ENCODE data around the gene AOPEP. TPM values are rescaled to one million over a fixed set of nuclear protein-coding genes. Genes with fewer than 3 reads are reported as not detected.

AOPEP gene
- total RNA-seq, 1 experiment from 2014 or later: 36.4 TPM

DNA sequence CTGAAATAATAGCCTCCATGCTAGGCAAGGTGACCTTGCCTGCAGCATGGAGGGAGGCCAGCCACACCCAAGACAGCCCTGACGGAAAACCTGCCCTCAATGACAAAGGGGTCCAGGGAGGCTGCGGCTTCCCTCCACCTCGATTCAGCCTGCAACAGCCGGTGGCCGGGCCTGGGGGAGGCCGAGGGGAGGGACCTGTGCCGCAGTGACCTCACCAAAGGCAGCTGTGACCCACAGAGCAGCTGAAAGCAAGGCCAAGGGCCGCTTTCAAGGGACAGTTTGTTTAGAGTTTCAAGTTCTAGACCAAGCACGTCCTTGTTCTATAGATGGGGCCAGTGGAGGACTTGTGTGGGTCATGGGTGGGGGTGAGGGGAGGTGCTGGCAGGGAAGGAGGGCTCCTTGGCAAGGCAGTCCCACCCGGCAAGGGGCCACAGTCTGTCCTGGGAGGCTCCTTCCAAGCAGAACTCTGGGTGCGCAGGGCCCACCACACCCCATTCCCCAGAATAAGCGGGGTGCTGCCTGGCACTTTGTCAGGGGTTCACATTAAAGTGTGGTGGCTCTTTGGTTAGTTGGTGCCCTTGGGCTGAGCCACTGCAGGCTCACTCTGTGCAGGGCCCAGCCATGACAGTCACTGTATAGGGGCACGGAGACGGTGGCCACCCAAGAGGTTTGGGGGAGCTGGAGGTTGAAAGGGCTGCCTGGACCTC, 364.5 kb downstream of the AOPEP start:
- Histone ChIP-seq H3K27me3 (ENCODE audit: control insufficient read depth, insufficient read depth, low read length) (no peaks in the 10 kb centered on the region), H3K27ac (ENCODE audit: low read length) (peak overlapping the region; percentile 70), H3K9me3 (ENCODE audit: control insufficient read depth, insufficient read depth, low read depth, low read length) (no peaks in the 10 kb centered on the region), H3K4me1 (ENCODE audit: control insufficient read depth, insufficient read depth, low read length) (peaks cover 57% of the 10 kb centered on the region), H3K4me3 (ENCODE audit: low read depth in 2 of 2, low read length in 2 of 2) (no peak overlapping the region), H3K36me3 (ENCODE audit: control insufficient read depth, insufficient read depth, low read length) (no peaks in the 10 kb centered on the region)
- CTCF ChIA-PET: interaction anchor here (0.6 kb wide), 1 partner anchor 351 kb away, joined by 3 read pairs; no protein-coding TSS in a partner anchor
- DNase-seq (ENCODE audit: low read depth, low spot score) (no peak), ATAC-seq (peak; percentile 23)
- in situ Hi-C loops (cut with HindIII; ENCODE audit: low pct_unique_long_range_greater_than_20kb, low sequenced_read_pairs) (no loop called here), intact Hi-C loops (cut with micrococcal nuclease; ENCODE audit: unreplicated experiment) (no loop called here)
- no TSS peak for BruUV-seq (replicated peaks)
- TF ChIP-seq, protein P1, sequence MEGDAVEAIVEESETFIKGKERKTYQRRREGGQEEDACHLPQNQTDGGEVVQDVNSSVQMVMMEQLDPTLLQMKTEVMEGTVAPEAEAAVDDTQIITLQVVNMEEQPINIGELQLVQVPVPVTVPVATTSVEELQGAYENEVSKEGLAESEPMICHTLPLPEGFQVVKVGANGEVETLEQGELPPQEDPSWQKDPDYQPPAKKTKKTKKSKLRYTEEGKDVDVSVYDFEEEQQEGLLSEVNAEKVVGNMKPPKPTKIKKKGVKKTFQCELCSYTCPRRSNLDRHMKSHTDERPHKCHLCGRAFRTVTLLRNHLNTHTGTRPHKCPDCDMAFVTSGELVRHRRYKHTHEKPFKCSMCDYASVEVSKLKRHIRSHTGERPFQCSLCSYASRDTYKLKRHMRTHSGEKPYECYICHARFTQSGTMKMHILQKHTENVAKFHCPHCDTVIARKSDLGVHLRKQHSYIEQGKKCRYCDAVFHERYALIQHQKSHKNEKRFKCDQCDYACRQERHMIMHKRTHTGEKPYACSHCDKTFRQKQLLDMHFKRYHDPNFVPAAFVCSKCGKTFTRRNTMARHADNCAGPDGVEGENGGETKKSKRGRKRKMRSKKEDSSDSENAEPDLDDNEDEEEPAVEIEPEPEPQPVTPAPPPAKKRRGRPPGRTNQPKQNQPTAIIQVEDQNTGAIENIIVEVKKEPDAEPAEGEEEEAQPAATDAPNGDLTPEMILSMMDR (IDR thresholded peaks at IDR 0.05): no peak
- TF ChIP-seq SIN3A (IDR thresholded peaks at IDR 0.05; ENCODE audit: borderline replicate concordance, insufficient read depth, low read depth, low read length): no peak; the same call in 1 of the 2 replicates
- no peak for TF ChIP-seq TCF7L2 (IDR thresholded peaks at IDR 0.05; ENCODE audit: low read depth, low read length)
- TF ChIP-seq, protein P2, sequence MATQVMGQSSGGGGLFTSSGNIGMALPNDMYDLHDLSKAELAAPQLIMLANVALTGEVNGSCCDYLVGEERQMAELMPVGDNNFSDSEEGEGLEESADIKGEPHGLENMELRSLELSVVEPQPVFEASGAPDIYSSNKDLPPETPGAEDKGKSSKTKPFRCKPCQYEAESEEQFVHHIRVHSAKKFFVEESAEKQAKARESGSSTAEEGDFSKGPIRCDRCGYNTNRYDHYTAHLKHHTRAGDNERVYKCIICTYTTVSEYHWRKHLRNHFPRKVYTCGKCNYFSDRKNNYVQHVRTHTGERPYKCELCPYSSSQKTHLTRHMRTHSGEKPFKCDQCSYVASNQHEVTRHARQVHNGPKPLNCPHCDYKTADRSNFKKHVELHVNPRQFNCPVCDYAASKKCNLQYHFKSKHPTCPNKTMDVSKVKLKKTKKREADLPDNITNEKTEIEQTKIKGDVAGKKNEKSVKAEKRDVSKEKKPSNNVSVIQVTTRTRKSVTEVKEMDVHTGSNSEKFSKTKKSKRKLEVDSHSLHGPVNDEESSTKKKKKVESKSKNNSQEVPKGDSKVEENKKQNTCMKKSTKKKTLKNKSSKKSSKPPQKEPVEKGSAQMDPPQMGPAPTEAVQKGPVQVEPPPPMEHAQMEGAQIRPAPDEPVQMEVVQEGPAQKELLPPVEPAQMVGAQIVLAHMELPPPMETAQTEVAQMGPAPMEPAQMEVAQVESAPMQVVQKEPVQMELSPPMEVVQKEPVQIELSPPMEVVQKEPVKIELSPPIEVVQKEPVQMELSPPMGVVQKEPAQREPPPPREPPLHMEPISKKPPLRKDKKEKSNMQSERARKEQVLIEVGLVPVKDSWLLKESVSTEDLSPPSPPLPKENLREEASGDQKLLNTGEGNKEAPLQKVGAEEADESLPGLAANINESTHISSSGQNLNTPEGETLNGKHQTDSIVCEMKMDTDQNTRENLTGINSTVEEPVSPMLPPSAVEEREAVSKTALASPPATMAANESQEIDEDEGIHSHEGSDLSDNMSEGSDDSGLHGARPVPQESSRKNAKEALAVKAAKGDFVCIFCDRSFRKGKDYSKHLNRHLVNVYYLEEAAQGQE (IDR thresholded peaks at IDR 0.05; ENCODE audit: insufficient read depth in 1 of 2, low read depth in 2 of 2, low read length in 1 of 2): no peak
- no peak for TF ChIP-seq POLR2AphosphoS5 (IDR thresholded peaks at IDR 0.05; ENCODE audit: low read depth, low read length)
- POLR2A ChIA-PET: no interaction called here

DNA sequence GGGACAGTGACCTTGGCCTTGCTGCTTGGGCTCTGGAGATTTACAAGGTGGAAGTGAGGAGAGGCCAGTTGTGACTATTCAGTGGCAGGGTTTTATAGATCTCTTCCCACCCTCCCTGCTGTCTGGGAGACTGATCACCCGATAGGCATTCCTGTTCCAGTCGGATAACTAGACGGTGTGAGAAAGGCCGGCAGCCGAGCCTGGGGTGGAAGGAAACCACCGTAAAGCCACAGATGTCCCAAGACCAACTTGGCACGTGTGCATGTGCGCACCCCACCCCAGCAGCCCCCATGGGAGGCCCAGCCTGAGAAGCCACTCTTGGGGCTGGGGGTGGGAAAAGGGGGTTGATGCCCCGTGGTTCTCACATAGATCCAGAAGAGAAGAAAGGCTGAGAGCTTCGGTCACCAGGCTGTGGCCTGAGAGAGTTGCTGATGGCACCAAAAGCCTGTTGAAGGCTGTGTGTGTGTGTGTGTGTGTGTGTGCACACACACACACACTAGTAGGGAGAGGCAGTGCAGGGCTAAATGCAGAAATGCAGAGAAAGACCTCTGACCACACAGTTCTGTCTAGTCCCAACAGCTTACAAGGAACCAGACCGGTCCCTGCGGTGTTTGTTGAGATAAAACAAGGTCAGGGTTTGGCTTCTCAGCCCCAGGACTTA, 365.2 kb downstream of the AOPEP start:
- no peaks in the 10 kb centered on the region for H3K27me3 ChIP-seq (ENCODE audit: control insufficient read depth, insufficient read depth, low read length)
- intact Hi-C loops (cut with micrococcal nuclease; ENCODE audit: unreplicated experiment) (no loop called here), in situ Hi-C loops (cut with HindIII; ENCODE audit: low pct_unique_long_range_greater_than_20kb, low sequenced_read_pairs) (no loop called here)
- BruUV-seq (replicated peaks): no TSS peak
- ChIA-PET CTCF (interaction anchor here (0.6 kb wide), 1 partner anchor 351 kb away, joined by 3 read pairs; no protein-coding TSS in a partner anchor), POLR2A (no interaction called here)
- peak overlapping the region; percentile 70 for H3K27ac ChIP-seq (ENCODE audit: low read length)
- no peaks in the 10 kb centered on the region for H3K9me3 ChIP-seq (ENCODE audit: control insufficient read depth, insufficient read depth, low read depth, low read length)
- no peaks in the 10 kb centered on the region for H3K36me3 ChIP-seq (ENCODE audit: control insufficient read depth, insufficient read depth, low read length)
- H3K4me1 ChIP-seq (ENCODE audit: control insufficient read depth, insufficient read depth, low read length): peaks cover 57% of the 10 kb centered on the region
- TF ChIP-seq TCF7L2 (IDR thresholded peaks at IDR 0.05; ENCODE audit: low read depth, low read length) (no peak), POLR2AphosphoS5 (IDR thresholded peaks at IDR 0.05; ENCODE audit: low read depth, low read length) (no peak), SIN3A (IDR thresholded peaks at IDR 0.05; ENCODE audit: borderline replicate concordance, insufficient read depth, low read depth, low read length) (no peak)
- TF ChIP-seq, protein P2 (IDR thresholded peaks at IDR 0.05; ENCODE audit: insufficient read depth in 1 of 2, low read depth in 2 of 2, low read length in 1 of 2): no peak
- TF ChIP-seq, protein P1 (IDR thresholded peaks at IDR 0.05): no peak
- ATAC-seq (peak; percentile 52), DNase-seq (ENCODE audit: low read depth, low spot score) (no peak)
- no peak overlapping the region for H3K4me3 ChIP-seq (ENCODE audit: low read depth in 2 of 2, low read length in 2 of 2)

All from Panc1 (cell line).